GM12878 (cell line): ENCODE measurements around the gene RMND1. TPM values are rescaled to one million over a fixed set of nuclear protein-coding genes. Genes with fewer than 3 reads are reported as not detected.

Experiments used
- CHD1 ChIP-seq: IDR thresholded peaks from 2 replicates; pipeline ENCODE4 v1.6.1; 2012; ENCODE audit warnings: low read depth, low read length, improper control_type of control experiment
- EP300 ChIP-seq, 2 experiments: fragments of 150-350 bp in 1 of 2; IDR thresholded peaks; 2 replicates each; pipeline ENCODE4 v1.6.1; 2011 to 2012; ENCODE audit warnings: low read depth in 2 of 2, low read length in 2 of 2, borderline replicate concordance in 1 of 2, improper control_type of control experiment in 1 of 2, inconsistent platforms in 1 of 2; ENCODE audit not compliant: control insufficient read depth in 1 of 2
- GATAD2B ChIP-seq: fragments of 450-650 bp; conservative IDR thresholded peaks from 2 replicates; pipeline ENCODE4 v1.6.1; 2017; ENCODE audit warnings: low read depth, mild to moderate bottlenecking, moderate library complexity
- IKZF1 ChIP-seq: fragments of 450-650 bp; conservative IDR thresholded peaks from 2 replicates; pipeline ENCODE4 v1.6.1; 2017; ENCODE audit warnings: antibody characterized with exemption, mild to moderate bottlenecking
- KDM1A ChIP-seq: fragments of 200-600 bp; sonication (generic); IDR thresholded peaks from 2 replicates; pipeline ENCODE4 v1.6.1; 2016; ENCODE audit warnings: borderline replicate concordance
- LARP7 ChIP-seq: fragments of 450-650 bp; IDR thresholded peaks from 2 replicates; pipeline ENCODE4 v1.6.1; 2017; ENCODE audit warnings: mild to moderate bottlenecking
- MEF2A ChIP-seq: IDR thresholded peaks from 2 replicates; pipeline ENCODE4 v1.6.1; 2011; ENCODE audit warnings: low read depth, mild to moderate bottlenecking, low read length, moderate library complexity; ENCODE audit not compliant: insufficient read depth
- NFIC ChIP-seq: IDR thresholded peaks from 2 replicates; pipeline ENCODE4 v1.6.1; 2012; ENCODE audit warnings: low read depth, mild to moderate bottlenecking, inconsistent platforms, low read length, moderate library complexity
- RB1 ChIP-seq: fragments of 450-650 bp; formaldehyde crosslinking; IDR thresholded peaks from 2 replicates; pipeline ENCODE4 v1.6.1; 2017; ENCODE audit warnings: mild to moderate bottlenecking, borderline replicate concordance
- SMARCA5 ChIP-seq: fragments of 450-650 bp; IDR thresholded peaks from 2 replicates; pipeline ENCODE4 v1.6.1; 2017; ENCODE audit warnings: mild to moderate bottlenecking
- SMC3 ChIP-seq: IDR thresholded peaks from 2 replicates; pipeline ENCODE4 v1.6.1; 2011; ENCODE audit warnings: low read length, improper control_type of control experiment, borderline replicate concordance
- SPI1 ChIP-seq: IDR thresholded peaks from 2 replicates; pipeline ENCODE4 v1.6.1; 2011; ENCODE audit warnings: low read depth, mild to moderate bottlenecking, low read length, moderate library complexity, borderline replicate concordance; ENCODE audit not compliant: insufficient read depth
- SUZ12 ChIP-seq: fragments of 200-600 bp; sonication (generic); IDR thresholded peaks from one replicate; pipeline ENCODE4 v1.6.1; 2018; ENCODE audit warnings: antibody characterized with exemption, mild to moderate bottlenecking; ENCODE audit not compliant: unreplicated experiment
- TCF12 ChIP-seq: IDR thresholded peaks from 2 replicates; pipeline ENCODE4 v1.6.1; 2011; ENCODE audit warnings: low read depth, mild to moderate bottlenecking, low read length
- YY1 ChIP-seq: IDR thresholded peaks from 2 replicates; pipeline ENCODE4 v1.6.1; 2011; ENCODE audit warnings: low read depth, mild to moderate bottlenecking, low read length
- polyA plus RNA-seq, 11 experiments: library from polyadenylated mRNA; depleted of rRNA in 4 of 11; unstranded in 6 of 11; stranded (reverse) in 5 of 11; fragments of >200 nt; fragmentation: Nextera tagmentation in 4 of 11; fragmentation: Illumina TruSeq in 1 of 11; extraction: Ambion mirVana in 4 of 11; extraction: Trizol in 1 of 11; gene quantifications; 1 replicate in 1 of 11; 2 replicates in 10 of 11; pipeline versions ENCODE4 v1.2.1 to v1.2.3, GENCODE V29; 2011 to 2016; ENCODE audit warnings: inconsistent platforms in 2 of 11, missing spikeins in 2 of 11, low read depth in 1 of 11
- total RNA-seq, 4 experiments: library from RNA; depleted of rRNA in 3 of 4; stranded (reverse); fragments of >200 nt in 3 of 4; fragmentation: Illumina TruSeq in 1 of 4; extraction: Trizol in 1 of 4; gene quantifications; 2 replicates each; pipeline versions ENCODE4 v1.2.1 to v1.2.3, GENCODE V29; 2013 to 2021
- TF ChIP-seq, protein P1 (sequence below): fragments of 450-650 bp; IDR thresholded peaks from 2 replicates; pipeline ENCODE4 v1.6.1; 2017; ENCODE audit warnings: mild to moderate bottlenecking, low read depth, inconsistent platforms; ENCODE audit not compliant: poor library complexity, severe bottlenecking
- TF ChIP-seq, protein P2 (sequence below): fragments of 450-650 bp; IDR thresholded peaks from 2 replicates; pipeline ENCODE4 v1.6.1; 2018; ENCODE audit warnings: borderline replicate concordance, mild to moderate bottlenecking; ENCODE audit not compliant: partially characterized antibody
- TF ChIP-seq, protein P3 (sequence below): fragments of 450-650 bp; IDR thresholded peaks from 2 replicates; pipeline ENCODE4 v1.6.1; 2016; ENCODE audit warnings: mild to moderate bottlenecking, moderate library complexity, borderline replicate concordance

The RMND1 gene
- total and polyA plus RNA-seq, 10 of the 15 experiments (the other 5 are each of a cell fraction or from before 2014, with no cell fraction given), result 15.9 to 34.5 (median 21.4) TPM

DNA sequence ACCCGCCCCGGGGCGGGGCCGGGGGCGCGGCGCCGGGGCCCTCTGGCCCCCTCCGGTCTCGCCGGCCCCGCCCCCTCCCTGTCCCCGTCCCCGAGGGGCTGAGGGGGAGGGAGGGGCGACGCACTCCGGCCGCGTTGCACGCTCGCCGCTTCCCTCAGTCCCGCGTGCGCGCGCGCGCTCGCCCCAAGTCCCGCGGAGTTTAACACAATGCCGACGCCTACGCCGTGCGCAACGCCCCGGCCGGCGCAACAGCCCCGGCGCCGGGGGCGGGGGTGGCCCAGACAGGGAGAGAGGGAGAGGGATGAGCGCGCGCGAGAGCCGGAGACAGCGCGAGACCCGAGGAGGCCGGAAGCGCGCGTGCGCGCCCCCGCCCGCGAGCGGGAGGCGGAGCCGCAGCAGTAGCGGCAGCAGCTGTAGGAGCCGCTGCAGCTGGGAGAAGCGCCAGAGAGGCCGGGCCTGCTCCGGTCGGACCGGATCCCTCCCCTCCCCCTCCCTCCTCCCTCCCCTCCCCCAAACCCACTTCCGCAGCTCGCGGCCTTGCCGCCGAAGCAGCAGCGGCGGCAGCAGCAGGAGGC lies 61.6 kb downstream of the RMND1 start (continued):
- TF ChIP-seq, protein P1, sequence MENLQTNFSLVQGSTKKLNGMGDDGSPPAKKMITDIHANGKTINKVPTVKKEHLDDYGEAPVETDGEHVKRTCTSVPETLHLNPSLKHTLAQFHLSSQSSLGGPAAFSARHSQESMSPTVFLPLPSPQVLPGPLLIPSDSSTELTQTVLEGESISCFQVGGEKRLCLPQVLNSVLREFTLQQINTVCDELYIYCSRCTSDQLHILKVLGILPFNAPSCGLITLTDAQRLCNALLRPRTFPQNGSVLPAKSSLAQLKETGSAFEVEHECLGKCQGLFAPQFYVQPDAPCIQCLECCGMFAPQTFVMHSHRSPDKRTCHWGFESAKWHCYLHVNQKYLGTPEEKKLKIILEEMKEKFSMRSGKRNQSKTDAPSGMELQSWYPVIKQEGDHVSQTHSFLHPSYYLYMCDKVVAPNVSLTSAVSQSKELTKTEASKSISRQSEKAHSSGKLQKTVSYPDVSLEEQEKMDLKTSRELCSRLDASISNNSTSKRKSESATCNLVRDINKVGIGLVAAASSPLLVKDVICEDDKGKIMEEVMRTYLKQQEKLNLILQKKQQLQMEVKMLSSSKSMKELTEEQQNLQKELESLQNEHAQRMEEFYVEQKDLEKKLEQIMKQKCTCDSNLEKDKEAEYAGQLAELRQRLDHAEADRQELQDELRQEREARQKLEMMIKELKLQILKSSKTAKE, result no peak
- no peak for TF ChIP-seq KDM1A
- peak; percentile 78 for TF ChIP-seq IKZF1
- 0 out of 2 replicates have a peak, but pooled peaks have one; percentile 11 for TF ChIP-seq LARP7
- TF ChIP-seq SMARCA5, result no peak
- TF ChIP-seq, protein P2, sequence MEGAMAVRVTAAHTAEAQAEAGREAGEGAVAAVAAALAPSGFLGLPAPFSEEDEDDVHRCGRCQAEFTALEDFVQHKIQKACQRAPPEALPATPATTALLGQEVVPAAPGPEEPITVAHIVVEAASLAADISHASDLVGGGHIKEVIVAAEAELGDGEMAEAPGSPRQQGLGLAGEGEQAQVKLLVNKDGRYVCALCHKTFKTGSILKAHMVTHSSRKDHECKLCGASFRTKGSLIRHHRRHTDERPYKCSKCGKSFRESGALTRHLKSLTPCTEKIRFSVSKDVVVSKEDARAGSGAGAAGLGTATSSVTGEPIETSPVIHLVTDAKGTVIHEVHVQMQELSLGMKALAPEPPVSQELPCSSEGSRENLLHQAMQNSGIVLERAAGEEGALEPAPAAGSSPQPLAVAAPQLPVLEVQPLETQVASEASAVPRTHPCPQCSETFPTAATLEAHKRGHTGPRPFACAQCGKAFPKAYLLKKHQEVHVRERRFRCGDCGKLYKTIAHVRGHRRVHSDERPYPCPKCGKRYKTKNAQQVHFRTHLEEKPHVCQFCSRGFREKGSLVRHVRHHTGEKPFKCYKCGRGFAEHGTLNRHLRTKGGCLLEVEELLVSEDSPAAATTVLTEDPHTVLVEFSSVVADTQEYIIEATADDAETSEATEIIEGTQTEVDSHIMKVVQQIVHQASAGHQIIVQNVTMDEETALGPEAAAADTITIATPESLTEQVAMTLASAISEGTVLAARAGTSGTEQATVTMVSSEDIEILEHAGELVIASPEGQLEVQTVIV, result no peak
- no peak for TF ChIP-seq SMC3
- TF ChIP-seq, protein P3, sequence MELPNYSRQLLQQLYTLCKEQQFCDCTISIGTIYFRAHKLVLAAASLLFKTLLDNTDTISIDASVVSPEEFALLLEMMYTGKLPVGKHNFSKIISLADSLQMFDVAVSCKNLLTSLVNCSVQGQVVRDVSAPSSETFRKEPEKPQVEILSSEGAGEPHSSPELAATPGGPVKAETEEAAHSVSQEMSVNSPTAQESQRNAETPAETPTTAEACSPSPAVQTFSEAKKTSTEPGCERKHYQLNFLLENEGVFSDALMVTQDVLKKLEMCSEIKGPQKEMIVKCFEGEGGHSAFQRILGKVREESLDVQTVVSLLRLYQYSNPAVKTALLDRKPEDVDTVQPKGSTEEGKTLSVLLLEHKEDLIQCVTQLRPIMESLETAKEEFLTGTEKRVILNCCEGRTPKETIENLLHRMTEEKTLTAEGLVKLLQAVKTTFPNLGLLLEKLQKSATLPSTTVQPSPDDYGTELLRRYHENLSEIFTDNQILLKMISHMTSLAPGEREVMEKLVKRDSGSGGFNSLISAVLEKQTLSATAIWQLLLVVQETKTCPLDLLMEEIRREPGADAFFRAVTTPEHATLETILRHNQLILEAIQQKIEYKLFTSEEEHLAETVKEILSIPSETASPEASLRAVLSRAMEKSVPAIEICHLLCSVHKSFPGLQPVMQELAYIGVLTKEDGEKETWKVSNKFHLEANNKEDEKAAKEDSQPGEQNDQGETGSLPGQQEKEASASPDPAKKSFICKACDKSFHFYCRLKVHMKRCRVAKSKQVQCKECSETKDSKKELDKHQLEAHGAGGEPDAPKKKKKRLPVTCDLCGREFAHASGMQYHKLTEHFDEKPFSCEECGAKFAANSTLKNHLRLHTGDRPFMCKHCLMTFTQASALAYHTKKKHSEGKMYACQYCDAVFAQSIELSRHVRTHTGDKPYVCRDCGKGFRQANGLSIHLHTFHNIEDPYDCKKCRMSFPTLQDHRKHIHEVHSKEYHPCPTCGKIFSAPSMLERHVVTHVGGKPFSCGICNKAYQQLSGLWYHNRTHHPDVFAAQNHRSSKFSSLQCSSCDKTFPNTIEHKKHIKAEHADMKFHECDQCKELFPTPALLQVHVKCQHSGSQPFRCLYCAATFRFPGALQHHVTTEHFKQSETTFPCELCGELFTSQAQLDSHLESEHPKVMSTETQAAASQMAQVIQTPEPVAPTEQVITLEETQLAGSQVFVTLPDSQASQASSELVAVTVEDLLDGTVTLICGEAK, result no peak
- peak; percentile 28; the same call in 1 of the 2 replicates for TF ChIP-seq YY1
- no peak for TF ChIP-seq EP300 (IDR thresholded peaks at IDR 0.05; ENCODE audit: borderline replicate concordance in 1 of 2, control insufficient read depth in 1 of 2, low read depth in 2 of 2, low read length in 2 of 2)
- no peak; the same call in 1 of the 2 replicates for TF ChIP-seq GATAD2B
- peak; percentile 95 for TF ChIP-seq TCF12
- 0 out of 2 replicates have a peak, but pooled peaks have one; percentile 4 for TF ChIP-seq MEF2A
- TF ChIP-seq SPI1, result no peak
- no peak for TF ChIP-seq SUZ12
- no peak for TF ChIP-seq CHD1
- TF ChIP-seq NFIC, result no peak
- TF ChIP-seq RB1, result no peak
